ENCODE measurements around the gene TMEM219.

Gene TMEM219

GRCh38 chr16:29961127-29961478, 776 bp upstream of the TMEM219 start:
- Histone ChIP-seq H2AK5ac (ENCODE audit: low read depth, low read length) (no peak overlapping the region), H2BK120ac (ENCODE audit: low read depth, low read length) (no peak overlapping the region), H3K27ac (replicated peaks; ENCODE audit: low read length) (no peak overlapping the region), H2AFZ (ENCODE audit: low read length) (peak overlapping the region; percentile 90), H3K9ac (ENCODE audit: low read depth, low read length, poor library complexity) (peak overlapping the region; percentile 5), H3K4me2 (ENCODE audit: insufficient read depth, low read length, poor library complexity, severe bottlenecking) (peak overlapping the region; percentile 66), H3K4ac (ENCODE audit: low read length) (no peak overlapping the region), H3K23ac (ENCODE audit: low read depth, low read length, poor library complexity) (no peak overlapping the region), H3K14ac (ENCODE audit: low read length) (no peak overlapping the region), H2BK5ac (ENCODE audit: low read length) (no peak overlapping the region), H2BK15ac (ENCODE audit: low read length) (no peak overlapping the region), H3K79me1 (ENCODE audit: low read depth, low read length) (no peaks in the 10 kb centered on the region), H3K36me3 (replicated peaks in 1 of 2; ENCODE audit: control insufficient read depth in 2 of 2, insufficient read depth in 2 of 2, low read length in 2 of 2) (peaks cover 1 to 12% of the 10 kb centered on the region in 2 donors), H3K27me3 (ENCODE audit: control insufficient read depth in 3 of 3, insufficient read depth in 3 of 3, low read depth in 1 of 3, low read length in 3 of 3) (no peaks in the 10 kb centered on the region), H3K18ac (ENCODE audit: low read length) (no peak overlapping the region), H3K4me3 (ENCODE audit: low read length in 2 of 2) (peak overlapping the region in 1 of 2 donors; percentile 62), H4K8ac (ENCODE audit: low read depth, low read length) (no peak overlapping the region), H2BK12ac (ENCODE audit: low read length) (no peak overlapping the region), H4K91ac (ENCODE audit: low read depth, low read length, poor library complexity) (no peak overlapping the region), H3K9me3 (replicated peaks in 1 of 2; ENCODE audit: control insufficient read depth in 2 of 2, insufficient read depth in 1 of 2, low read depth in 1 of 2, low read length in 2 of 2) (peaks cover 0 to 4% of the 10 kb centered on the region in 2 donors), H3K4me1 (ENCODE audit: control insufficient read depth in 2 of 2, insufficient read depth in 1 of 2, low read depth in 1 of 2, low read length in 2 of 2) (peaks cover 0 to 3% of the 10 kb centered on the region in 2 donors)
- DNase-seq (ENCODE audit: low spot score): no peak
- WGBS, 2 donors (ENCODE audit: extremely low coverage in 2 of 2, insufficient read length in 2 of 2, insufficient replicate concordance in 1 of 2): no CpG with 5 or more reads among the region's 10 CpGs

GRCh38 chr16:29962344-29962994, 590 bp downstream of the TMEM219 start:
- H3K4ac ChIP-seq (ENCODE audit: low read length): no peak overlapping the region
- no peak overlapping the region for H2BK120ac ChIP-seq (ENCODE audit: low read depth, low read length)
- no peaks in the 10 kb centered on the region for H3K79me1 ChIP-seq (ENCODE audit: low read depth, low read length)
- H3K14ac ChIP-seq (ENCODE audit: low read length): no peak overlapping the region
- peaks cover 1 to 16% of the 10 kb centered on the region in 2 donors for H3K36me3 ChIP-seq (replicated peaks in 1 of 2; ENCODE audit: control insufficient read depth in 2 of 2, insufficient read depth in 2 of 2, low read length in 2 of 2)
- peak overlapping the region; percentile 88 for H3K18ac ChIP-seq (ENCODE audit: low read length)
- no peak overlapping the region for H3K27ac ChIP-seq (replicated peaks; ENCODE audit: low read length)
- H2AFZ ChIP-seq (ENCODE audit: low read length): peak overlapping the region; percentile 90
- DNase-seq (ENCODE audit: low spot score): no peak
- H2BK15ac ChIP-seq (ENCODE audit: low read length): no peak overlapping the region
- no CpG with 5 or more reads among the region's 18 CpGs for WGBS, 2 donors (ENCODE audit: extremely low coverage in 2 of 2, insufficient read length in 2 of 2, insufficient replicate concordance in 1 of 2)
- H2BK12ac ChIP-seq (ENCODE audit: low read length): no peak overlapping the region
- no peak overlapping the region for H4K8ac ChIP-seq (ENCODE audit: low read depth, low read length)
- no peak overlapping the region for H3K9ac ChIP-seq (ENCODE audit: low read depth, low read length, poor library complexity)
- H3K4me1 ChIP-seq (ENCODE audit: control insufficient read depth in 2 of 2, insufficient read depth in 1 of 2, low read depth in 1 of 2, low read length in 2 of 2): peaks cover 0 to 3% of the 10 kb centered on the region in 2 donors
- peak overlapping the region; percentile 92 for H3K23ac ChIP-seq (ENCODE audit: low read depth, low read length, poor library complexity)
- peak overlapping the region; percentile 66 for H3K4me2 ChIP-seq (ENCODE audit: insufficient read depth, low read length, poor library complexity, severe bottlenecking)
- H2AK5ac ChIP-seq (ENCODE audit: low read depth, low read length): no peak overlapping the region
- H3K9me3 ChIP-seq (replicated peaks in 1 of 2; ENCODE audit: control insufficient read depth in 2 of 2, insufficient read depth in 1 of 2, low read depth in 1 of 2, low read length in 2 of 2): peaks cover 0 to 4% of the 10 kb centered on the region in 2 donors
- H2BK5ac ChIP-seq (ENCODE audit: low read length): no peak overlapping the region
- H3K4me3 ChIP-seq (ENCODE audit: low read length in 2 of 2): peak overlapping the region; percentile 62 to 73
- no peak overlapping the region for H4K91ac ChIP-seq (ENCODE audit: low read depth, low read length, poor library complexity)
- no peaks in the 10 kb centered on the region for H3K27me3 ChIP-seq (ENCODE audit: control insufficient read depth in 3 of 3, insufficient read depth in 3 of 3, low read depth in 1 of 3, low read length in 3 of 3)

GRCh38 chr16:29963021-29963743, 1.3 kb downstream of the TMEM219 start:
- Histone ChIP-seq H2BK15ac (ENCODE audit: low read length) (no peak overlapping the region), H4K8ac (ENCODE audit: low read depth, low read length) (no peak overlapping the region), H3K4me2 (ENCODE audit: insufficient read depth, low read length, poor library complexity, severe bottlenecking) (no peak overlapping the region), H3K4ac (ENCODE audit: low read length) (no peak overlapping the region), H3K9ac (ENCODE audit: low read depth, low read length, poor library complexity) (no peak overlapping the region), H3K14ac (ENCODE audit: low read length) (peak overlapping the region; percentile 66), H3K79me1 (ENCODE audit: low read depth, low read length) (no peaks in the 10 kb centered on the region), H2AFZ (ENCODE audit: low read length) (no peak overlapping the region), H4K91ac (ENCODE audit: low read depth, low read length, poor library complexity) (no peak overlapping the region), H3K18ac (ENCODE audit: low read length) (no peak overlapping the region), H2BK5ac (ENCODE audit: low read length) (no peak overlapping the region), H3K36me3 (replicated peaks in 1 of 2; ENCODE audit: control insufficient read depth in 2 of 2, insufficient read depth in 2 of 2, low read length in 2 of 2) (peaks cover 4 to 20% of the 10 kb centered on the region in 2 donors), H2BK120ac (ENCODE audit: low read depth, low read length) (no peak overlapping the region), H3K27ac (replicated peaks; ENCODE audit: low read length) (no peak overlapping the region), H3K23ac (ENCODE audit: low read depth, low read length, poor library complexity) (no peak overlapping the region), H3K4me1 (ENCODE audit: control insufficient read depth in 2 of 2, insufficient read depth in 1 of 2, low read depth in 1 of 2, low read length in 2 of 2) (peaks cover 0 to 3% of the 10 kb centered on the region in 2 donors), H2BK12ac (ENCODE audit: low read length) (peak overlapping the region; percentile 16), H3K4me3 (ENCODE audit: low read length in 2 of 2) (peak overlapping the region; percentile 11 to 62), H3K9me3 (replicated peaks in 1 of 2; ENCODE audit: control insufficient read depth in 2 of 2, insufficient read depth in 1 of 2, low read depth in 1 of 2, low read length in 2 of 2) (peaks cover 0 to 4% of the 10 kb centered on the region in 2 donors), H3K27me3 (ENCODE audit: control insufficient read depth in 3 of 3, insufficient read depth in 3 of 3, low read depth in 1 of 3, low read length in 3 of 3) (no peaks in the 10 kb centered on the region), H2AK5ac (ENCODE audit: low read depth, low read length) (no peak overlapping the region)
- WGBS, 2 donors (ENCODE audit: extremely low coverage in 2 of 2, insufficient read length in 2 of 2, insufficient replicate concordance in 1 of 2): no CpG with 5 or more reads among the region's 14 CpGs
- no peak for DNase-seq (ENCODE audit: low spot score)

- H3K4me1 ChIP-seq (ENCODE audit: control insufficient read depth in 2 of 2, insufficient read depth in 1 of 2, low read depth in 1 of 2, low read length in 2 of 2): no peaks in the 10 kb centered on the region
- H3K27ac ChIP-seq (replicated peaks; ENCODE audit: low read length): no peak overlapping the region
- peaks cover 8 to 10% of the 10 kb centered on the region in 2 donors for H3K9me3 ChIP-seq (replicated peaks in 1 of 2; ENCODE audit: control insufficient read depth in 2 of 2, insufficient read depth in 1 of 2, low read depth in 1 of 2, low read length in 2 of 2)
- no CpG with 5 or more reads among the region's 4 CpGs for WGBS, 2 donors (ENCODE audit: extremely low coverage in 2 of 2, insufficient read length in 2 of 2, insufficient replicate concordance in 1 of 2)
- no peak overlapping the region for H3K4ac ChIP-seq (ENCODE audit: low read length)
- H2BK15ac ChIP-seq (ENCODE audit: low read length): no peak overlapping the region
- no peak overlapping the region for H2AK5ac ChIP-seq (ENCODE audit: low read depth, low read length)
- H2BK12ac ChIP-seq (ENCODE audit: low read length): no peak overlapping the region
- no peak overlapping the region for H2BK120ac ChIP-seq (ENCODE audit: low read depth, low read length)
- H2AFZ ChIP-seq (ENCODE audit: low read length): no peak overlapping the region
- H3K9ac ChIP-seq (ENCODE audit: low read depth, low read length, poor library complexity): no peak overlapping the region
- no peak overlapping the region for H3K4me3 ChIP-seq (ENCODE audit: low read length in 2 of 2)
- DNase-seq (ENCODE audit: low spot score): no peak
- H3K4me2 ChIP-seq (ENCODE audit: insufficient read depth, low read length, poor library complexity, severe bottlenecking): no peak overlapping the region
- no peaks in the 10 kb centered on the region for H3K27me3 ChIP-seq (ENCODE audit: control insufficient read depth in 3 of 3, insufficient read depth in 3 of 3, low read depth in 1 of 3, low read length in 3 of 3)
- no peak overlapping the region for H4K8ac ChIP-seq (ENCODE audit: low read depth, low read length)
- no peak overlapping the region for H3K14ac ChIP-seq (ENCODE audit: low read length)
- peaks cover 17 to 54% of the 10 kb centered on the region in 2 donors for H3K36me3 ChIP-seq (replicated peaks in 1 of 2; ENCODE audit: control insufficient read depth in 2 of 2, insufficient read depth in 2 of 2, low read length in 2 of 2)
- no peaks in the 10 kb centered on the region for H3K79me1 ChIP-seq (ENCODE audit: low read depth, low read length)
- no peak overlapping the region for H2BK5ac ChIP-seq (ENCODE audit: low read length)
- H3K18ac ChIP-seq (ENCODE audit: low read length): no peak overlapping the region
- H3K23ac ChIP-seq (ENCODE audit: low read depth, low read length, poor library complexity): no peak overlapping the region
- no peak overlapping the region for H4K91ac ChIP-seq (ENCODE audit: low read depth, low read length, poor library complexity)
Measured at GRCh38 chr16:29968205-29968604, 6.3 kb downstream of the TMEM219 start.
